PC-3 (cell line): ENCODE results near the gene MPO. TPM values are rescaled to one million over a fixed set of nuclear protein-coding genes. Genes with fewer than 3 reads are reported as not detected.
A peak's percentile ranks its signal among the peaks of the same experiment; 100 is the strongest.

Experiments used
- ATAC-seq: fragments of 200-7000 bp; cut with Tn5 transposase; 2 replicates; pipeline ENCODE4 v1.9.1; 2020; ENCODE audit warnings: mild to moderate bottlenecking, moderate library complexity
- BruUV-seq: library from RNA; stranded (reverse); fragments of 400-500 nt; replicated peaks from 2 replicates; lab custom pipeline; 2021; lab: Mats Ljungman, UMichigan
- CTCF ChIA-PET: fragments of 300-600 bp; sonication (Branson Sonifier 250); formaldehyde crosslinking; loops from one replicate; lab custom pipeline; 2022; ENCODE audit warnings: antibody characterized with exemption; lab: Charles Lee
- POLR2A ChIA-PET: fragments of 300-600 bp; sonication (Branson Sonifier 250); formaldehyde crosslinking; loops from one replicate; lab custom pipeline; 2022; ENCODE audit warnings: antibody characterized with exemption; ENCODE audit not compliant: unreplicated experiment; lab: Charles Lee
- DNase-seq: peaks from one replicate; pipeline ENCODE4 v3.0.0-alpha.2; 2015
- H2AFZ ChIP-seq: fragments of 300-600 bp; sonication (generic); 2 replicates; pipeline ENCODE4 v1.6.0; 2016; ENCODE audit warnings: antibody characterized with exemption, low read length
- H3F3A ChIP-seq: fragments of 300-600 bp; sonication (generic); one replicate; pipeline ENCODE4 v1.6.0; 2017; ENCODE audit warnings: antibody characterized with exemption, low read length, control low read depth, mild to moderate bottlenecking; ENCODE audit not compliant: unreplicated experiment
- H3K27ac ChIP-seq: fragments of 300-600 bp; sonication (generic); 2 replicates; pipeline ENCODE4 v1.5.1; 2016; ENCODE audit warnings: mild to moderate bottlenecking, low read length
- H3K27me3 ChIP-seq: fragments of 300-600 bp; sonication (generic); 2 replicates; pipeline ENCODE4 v1.6.1; 2016; ENCODE audit warnings: low read length, mixed read lengths
- H3K36me3 ChIP-seq: fragments of 300-600 bp; sonication (generic); 2 replicates; pipeline ENCODE4 v1.6.1; 2016; ENCODE audit warnings: low read depth, mixed run types, low read length, mixed read lengths
- H3K4me1 ChIP-seq: fragments of 300-600 bp; sonication (generic); 2 replicates; pipeline ENCODE4 v1.5.1; 2016; ENCODE audit warnings: low read length; ENCODE audit not compliant: insufficient read depth
- H3K4me2 ChIP-seq: fragments of 300-600 bp; sonication (generic); 2 replicates; pipeline ENCODE4 v1.6.0; 2016; ENCODE audit warnings: low read length
- H3K4me3 ChIP-seq: fragments of 300-600 bp; sonication (generic); 2 replicates; pipeline ENCODE4 v1.5.1; 2016; ENCODE audit warnings: mild to moderate bottlenecking, low read length, mixed read lengths
- H3K79me2 ChIP-seq: fragments of 300-600 bp; sonication (generic); 2 replicates; pipeline ENCODE4 v1.6.1; 2017; ENCODE audit warnings: low read length, mixed read lengths
- H3K9ac ChIP-seq: fragments of 300-600 bp; sonication (generic); 2 replicates; pipeline ENCODE4 v1.6.0; 2016; ENCODE audit warnings: mild to moderate bottlenecking, low read length
- H3K9me2 ChIP-seq: fragments of 300-600 bp; sonication (generic); replicated peaks from 2 replicates; pipeline ENCODE4 v1.6.1; 2016; ENCODE audit warnings: mixed run types, low read length, mixed read lengths
- H3K9me3 ChIP-seq: fragments of 300-600 bp; sonication (generic); 2 replicates; pipeline ENCODE4 v1.6.1; 2016; ENCODE audit warnings: low read length, mixed read lengths
- H4K20me1 ChIP-seq: fragments of 300-600 bp; sonication (generic); 2 replicates; pipeline ENCODE4 v1.6.1; 2016; ENCODE audit warnings: low read length, mixed read lengths
- CTCF ChIP-seq: fragments of 300-600 bp; sonication (generic); conservative IDR thresholded peaks from 2 replicates; pipeline ENCODE4 v1.5.1; 2017; ENCODE audit warnings: antibody characterized with exemption, low read depth, mild to moderate bottlenecking, low read length
- EZH2 ChIP-seq: fragments of 300-600 bp; sonication (generic); IDR thresholded peaks from one replicate; pipeline ENCODE4 v1.6.1; 2017; ENCODE audit warnings: antibody characterized with exemption, mild to moderate bottlenecking, low read length; ENCODE audit not compliant: unreplicated experiment
- EZH2phosphoT487 ChIP-seq: fragments of 300-600 bp; sonication (generic); IDR thresholded peaks from 2 replicates; pipeline ENCODE4 v1.6.1; 2018; ENCODE audit warnings: mild to moderate bottlenecking, antibody characterized with exemption, low read length, borderline replicate concordance
- intact Hi-C: fragments of 100-400 bp; cut with micrococcal nuclease; formaldehyde crosslinking; loops from 2 replicates; pipeline ENCODE4 v1.9.0; 2023
- total RNA-seq: library from RNA; depleted of rRNA; stranded (reverse); fragments of >200 nt; gene quantifications from 2 replicates; pipeline ENCODE4 v1.2.3, GENCODE V29; 2014

MPO gene
- total RNA-seq, 1 experiment from 2014 or later: not detected

- POLR2A ChIA-PET: no interaction called here
- Histone ChIP-seq H3K9me3 (no peaks in the 10 kb centered on the region), H2AFZ (no peak overlapping the region), H3K4me2 (no peak overlapping the region), H4K20me1 (no peaks in the 10 kb centered on the region), H3K36me3 (no peaks in the 10 kb centered on the region), H3K4me3 (no peak overlapping the region), H3K4me1 (peaks cover 5% of the 10 kb centered on the region; the same call in 1 of the 2 replicates), H3K9me2 (no peaks in the 10 kb centered on the region), H3F3A (no peaks in the 10 kb centered on the region), H3K27me3 (no peaks in the 10 kb centered on the region), H3K27ac (no peak overlapping the region), H3K9ac (no peak overlapping the region), H3K79me2 (no peaks in the 10 kb centered on the region)
- CTCF ChIA-PET: no interaction called here
- TF ChIP-seq EZH2 (no peak), CTCF (no peak), EZH2phosphoT487 (no peak)
- ATAC-seq: no peak
- no TSS peak for BruUV-seq
- DNase-seq: no peak
- intact Hi-C loops: no loop called here
These were observed 46.8 kb upstream of the MPO start for GRCh38 chr17:58327363-58328194.

GRCh38 chr17:58326609-58327362 lies 46.1 kb upstream of the MPO start:
- no peaks in the 10 kb centered on the region for H3F3A ChIP-seq
- H3K27me3 ChIP-seq: no peaks in the 10 kb centered on the region
- ChIA-PET CTCF (interaction anchor here (1.2 kb wide), 1 partner anchor 90 kb away, joined by 3 read pairs; the partner anchor contains the start of gene RNF43), POLR2A (no interaction called here)
- no peak overlapping the region for H2AFZ ChIP-seq
- TSS peak; percentile 28 for BruUV-seq
- no peak overlapping the region for H3K4me2 ChIP-seq
- intact Hi-C loops: no loop called here
- peaks cover 6% of the 10 kb centered on the region; the same call in 1 of the 2 replicates for H3K4me1 ChIP-seq
- H3K4me3 ChIP-seq: no peak overlapping the region
- no peaks in the 10 kb centered on the region for H3K9me3 ChIP-seq
- H3K27ac ChIP-seq: no peak overlapping the region
- no peak overlapping the region for H3K9ac ChIP-seq
- DNase-seq: no peak
- H3K79me2 ChIP-seq: no peaks in the 10 kb centered on the region
- H4K20me1 ChIP-seq: no peaks in the 10 kb centered on the region
- H3K36me3 ChIP-seq: no peaks in the 10 kb centered on the region
- no peaks in the 10 kb centered on the region for H3K9me2 ChIP-seq
- TF ChIP-seq CTCF (no peak), EZH2 (no peak), EZH2phosphoT487 (no peak)
- no peak for ATAC-seq
